GM18867 (cell line): ENCODE data around the gene STRBP.

Experiments used
- ATAC-seq: cut with Tn5 transposase; IDR thresholded peaks from one replicate; pipeline ENCODE4 v1.9.1; 2021; ENCODE audit warnings: mild to moderate bottlenecking, moderate library complexity; ENCODE audit not compliant: unreplicated experiment

Gene STRBP

DNA sequence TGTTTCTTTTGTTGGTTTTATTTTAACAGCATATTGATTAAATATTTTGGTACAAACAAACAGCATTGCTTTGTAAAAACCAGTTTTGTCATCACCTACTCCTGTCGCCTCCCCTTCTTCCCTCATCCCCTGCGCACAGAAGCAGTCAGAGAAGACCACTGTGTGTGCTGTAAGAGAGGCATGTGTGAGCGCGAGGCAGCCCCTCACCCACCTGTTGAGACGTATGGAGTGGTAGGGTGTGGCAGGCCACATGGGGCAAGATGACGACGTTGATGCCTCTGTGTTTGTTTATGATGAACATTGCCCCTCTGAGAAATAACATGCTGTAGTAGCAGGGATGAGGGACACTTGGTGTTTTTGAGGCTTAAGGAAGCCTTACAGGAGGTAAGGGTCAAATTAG, 163.6 kb downstream of the STRBP start:
- no peak for ATAC-seq

DNA sequence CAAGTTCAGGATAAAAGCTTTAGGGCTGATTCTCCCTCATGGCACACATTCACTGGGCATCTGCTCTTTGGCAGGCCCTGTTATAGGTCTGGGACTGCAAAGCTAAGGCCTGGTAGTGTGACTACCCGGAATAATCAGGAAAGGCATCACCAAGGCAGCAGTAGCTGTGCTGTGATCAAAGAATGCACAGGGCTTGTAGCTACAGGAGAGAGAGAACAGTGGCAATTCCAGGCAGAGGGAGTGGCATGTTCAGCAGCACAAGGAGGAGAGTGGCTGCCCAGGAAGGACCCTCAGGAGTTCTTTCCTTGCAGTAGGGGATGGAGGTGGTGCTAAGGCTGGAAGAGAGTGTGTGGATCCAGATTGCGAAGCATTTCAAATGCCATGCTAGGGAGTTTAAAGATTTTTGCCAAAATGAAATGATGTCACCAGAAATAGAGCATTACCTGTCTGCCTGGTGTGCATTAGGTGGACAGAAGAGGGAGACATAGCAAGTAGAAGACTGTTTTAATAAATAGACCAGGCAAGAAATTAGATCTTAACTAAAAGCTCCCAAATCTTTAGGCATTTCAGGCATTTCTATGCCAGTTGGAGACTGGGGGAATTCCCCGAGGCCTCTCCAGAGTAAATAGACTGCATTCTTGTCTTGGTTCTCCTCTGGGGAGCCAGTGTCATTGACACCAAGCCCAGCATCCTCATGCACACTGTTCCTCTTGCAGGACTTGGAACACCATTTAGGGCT, 165.8 kb downstream of the STRBP start:
- no peak for ATAC-seq

DNA sequence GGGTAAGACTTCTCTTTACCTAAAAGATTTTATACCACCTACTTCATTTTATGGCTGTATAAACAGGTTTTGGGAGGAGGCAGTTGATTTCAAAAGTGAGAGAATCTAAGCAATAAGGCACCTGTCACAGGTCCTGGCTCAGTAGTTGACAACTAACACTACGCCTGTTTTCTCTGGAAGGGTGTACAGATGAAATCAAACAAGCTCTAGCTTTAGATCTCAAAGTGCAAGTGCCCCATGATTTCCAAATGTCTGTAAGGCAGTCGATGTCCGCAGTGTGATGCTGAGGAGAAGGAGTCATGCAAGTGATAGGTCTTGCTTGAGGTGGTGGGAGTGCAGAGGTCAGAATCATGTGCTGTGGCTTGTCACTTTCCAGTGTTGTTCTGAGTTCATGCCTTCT, 168.8 kb downstream of the STRBP start:
- no peak for ATAC-seq

- ATAC-seq: no peak
Observed at GRCh38 chr9:123099042-123099441, 169.3 kb downstream of the STRBP start.

DNA sequence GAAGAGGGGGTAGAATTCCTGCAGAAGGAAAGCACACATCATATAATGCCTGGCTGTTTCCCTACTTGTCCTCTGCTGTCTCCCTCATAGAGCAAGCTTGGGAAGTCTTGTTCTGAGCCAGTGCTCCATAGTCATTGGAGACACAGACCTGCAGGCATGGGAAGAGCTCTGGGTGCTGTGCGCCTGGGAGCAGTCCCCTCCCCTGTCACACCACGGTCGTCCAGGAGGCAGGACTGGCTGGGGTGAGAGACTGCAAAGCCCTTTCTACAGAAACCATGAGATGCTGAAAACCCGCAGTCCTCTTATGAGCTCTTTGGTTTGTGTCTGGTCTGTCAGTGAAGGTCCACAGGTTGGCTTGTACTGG, 170.3 kb downstream of the STRBP start:
- no peak for ATAC-seq

DNA sequence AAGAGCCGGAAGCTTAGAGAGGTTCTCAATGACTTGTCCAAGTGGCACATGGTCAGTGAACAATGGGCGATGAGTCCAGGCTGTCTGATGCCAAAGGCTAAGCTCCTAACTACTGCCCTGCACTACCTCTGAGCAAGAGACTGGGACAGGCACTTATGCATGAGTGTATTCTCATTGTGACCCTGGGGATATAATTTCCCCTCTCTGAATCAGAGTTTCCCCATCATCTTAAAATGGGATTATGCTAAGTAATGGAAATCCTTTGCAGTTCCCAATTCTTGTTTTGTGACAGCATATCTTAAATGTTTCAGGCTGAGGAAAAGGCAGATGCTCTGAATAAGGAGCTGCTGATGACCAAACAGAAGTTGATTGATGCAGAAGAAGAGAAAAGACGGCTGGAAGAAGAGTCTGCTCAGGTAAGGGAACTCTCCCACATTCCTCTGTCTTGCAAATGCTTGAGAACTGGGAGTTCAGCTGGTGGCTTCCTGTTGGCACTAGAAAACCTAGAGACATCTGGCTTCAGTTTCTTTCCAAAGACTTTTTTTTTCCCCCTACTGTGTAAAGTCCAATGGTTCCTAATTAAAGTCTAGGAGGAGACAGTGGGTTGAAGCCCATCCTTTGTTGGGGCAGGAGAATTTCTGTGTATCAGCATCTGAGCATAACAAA, 170.8 kb downstream of the STRBP start:
- no peak for ATAC-seq

DNA sequence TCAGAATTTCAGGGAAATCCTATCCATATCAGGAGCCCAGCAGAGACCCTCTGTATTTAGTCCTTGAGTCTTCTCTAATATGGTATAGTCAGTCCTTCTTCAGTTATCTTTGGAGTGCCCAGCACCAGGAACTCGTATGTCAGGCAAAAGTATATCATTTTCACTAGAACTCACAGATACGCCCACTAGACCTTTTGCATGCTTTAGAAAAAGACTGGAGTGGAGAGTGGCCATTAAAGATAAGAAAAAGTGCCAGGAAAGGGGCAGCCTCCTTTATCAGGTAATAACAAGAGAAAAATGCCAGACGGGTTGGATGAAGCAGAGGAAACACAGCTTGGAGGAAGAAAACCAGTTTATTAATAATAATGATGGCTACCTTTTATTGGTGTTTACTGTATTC, 171.4 kb downstream of the STRBP start:
- no peak for ATAC-seq

GRCh38 chr9:123093141-123093540, 175.2 kb downstream of the STRBP start:
- ATAC-seq: no peak

GRCh38 chr9:123091459-123091858, 176.9 kb downstream of the STRBP start:
- ATAC-seq: no peak

GRCh38 chr9:123090956-123091355, 177.4 kb downstream of the STRBP start:
- no peak for ATAC-seq

DNA sequence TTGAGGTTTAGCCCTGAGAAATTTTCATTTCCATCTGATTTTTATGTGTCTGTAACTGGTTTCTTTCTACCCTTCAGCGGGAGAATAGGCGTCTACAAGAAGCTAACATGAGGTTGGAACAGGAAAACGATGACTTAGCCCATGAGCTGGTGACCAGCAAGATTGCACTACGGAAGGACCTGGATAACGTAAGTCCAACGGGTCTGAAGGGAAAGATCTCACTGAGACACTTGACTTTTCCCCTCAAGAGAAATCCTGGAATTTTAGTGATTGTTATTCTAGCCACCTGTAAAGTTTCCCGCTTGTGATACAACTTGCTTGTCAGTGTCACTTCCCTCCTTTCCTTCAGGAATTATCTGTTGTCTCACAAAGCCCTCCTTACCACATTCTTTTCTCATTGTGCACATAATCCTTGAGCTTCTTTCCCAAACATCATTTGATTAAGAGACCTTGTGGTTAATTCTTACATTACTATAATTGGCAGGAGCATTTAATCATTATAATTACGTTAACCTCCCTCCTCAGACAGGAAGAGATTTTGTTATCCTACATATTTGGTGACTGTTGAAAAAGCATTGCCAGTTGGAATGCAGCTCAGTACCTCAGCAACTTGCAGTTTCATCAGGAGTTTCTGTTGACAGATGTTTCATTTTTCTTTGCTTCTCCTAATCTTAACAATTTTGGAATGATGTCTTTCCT, 178.0 kb downstream of the STRBP start:
- ATAC-seq: no peak

GRCh38 chr9:123089790-123090189, 178.6 kb downstream of the STRBP start:
- no peak for ATAC-seq

- no peak for ATAC-seq
Observed at GRCh38 chr9:123089040-123089439, 179.3 kb downstream of the STRBP start.

DNA sequence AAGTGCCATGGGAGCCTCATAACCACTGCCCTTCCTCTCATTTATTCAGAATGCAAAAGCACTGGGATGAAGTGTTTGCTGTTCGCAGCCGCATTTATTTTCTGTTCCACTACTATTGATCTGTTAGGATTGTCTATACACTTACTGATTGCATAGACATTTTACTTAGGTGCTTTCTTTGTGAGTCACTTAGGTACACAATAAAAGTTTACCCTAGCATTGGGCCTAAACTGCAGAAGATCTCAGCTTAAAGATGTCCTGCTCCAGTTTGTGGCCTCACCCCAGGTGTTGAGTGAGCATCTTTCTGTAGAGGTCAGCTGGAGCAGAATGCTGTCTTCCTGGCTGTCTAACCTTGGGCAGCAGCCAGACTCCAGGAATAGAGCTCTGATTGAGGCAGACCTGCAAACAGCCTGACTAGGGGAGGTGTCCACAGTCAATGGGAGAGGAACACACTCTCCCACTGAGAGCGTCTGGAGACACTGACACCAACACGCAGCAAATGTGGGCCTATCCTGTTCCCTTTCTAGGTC, 181.0 kb downstream of the STRBP start:
- no peak for ATAC-seq

DNA sequence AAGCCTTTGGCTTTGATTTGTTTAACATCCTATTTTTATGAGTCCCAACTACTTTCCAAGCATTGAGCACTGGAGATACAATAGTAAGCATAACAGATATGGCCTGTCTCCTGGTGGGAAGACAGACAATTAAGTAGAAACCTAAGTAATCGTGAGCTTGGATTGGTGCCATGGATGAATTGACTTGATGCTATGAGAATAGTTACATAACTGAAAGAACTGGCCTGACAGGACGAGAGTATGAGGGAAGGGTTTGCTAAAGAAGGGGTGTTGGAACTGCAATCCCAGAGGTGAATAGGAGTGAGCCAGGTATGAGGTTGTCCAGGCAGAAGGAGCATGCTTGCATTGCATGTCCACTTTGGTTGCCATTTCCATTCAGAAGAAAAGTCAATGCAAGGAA, 182.5 kb downstream of the STRBP start:
- no peak for ATAC-seq

DNA sequence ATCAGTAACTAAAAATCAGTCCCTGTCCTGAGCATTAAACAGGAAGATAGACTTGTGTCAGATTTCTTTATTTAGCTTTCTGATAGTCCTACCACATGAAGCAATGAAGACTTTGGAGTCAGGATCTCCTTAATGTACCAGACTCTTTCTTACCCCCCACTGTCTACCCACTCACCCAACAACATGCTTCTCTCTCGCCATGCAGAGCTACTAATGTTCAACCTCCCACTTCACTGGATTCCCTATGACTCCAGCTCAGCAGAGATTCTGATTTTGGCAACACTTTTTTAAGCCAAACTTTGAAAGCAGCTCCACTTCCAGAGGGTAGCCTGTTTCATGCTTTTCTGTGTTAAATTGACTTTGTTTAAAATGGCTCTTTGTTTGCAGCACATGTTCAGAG, 184.1 kb downstream of the STRBP start:
- ATAC-seq: no peak

DNA sequence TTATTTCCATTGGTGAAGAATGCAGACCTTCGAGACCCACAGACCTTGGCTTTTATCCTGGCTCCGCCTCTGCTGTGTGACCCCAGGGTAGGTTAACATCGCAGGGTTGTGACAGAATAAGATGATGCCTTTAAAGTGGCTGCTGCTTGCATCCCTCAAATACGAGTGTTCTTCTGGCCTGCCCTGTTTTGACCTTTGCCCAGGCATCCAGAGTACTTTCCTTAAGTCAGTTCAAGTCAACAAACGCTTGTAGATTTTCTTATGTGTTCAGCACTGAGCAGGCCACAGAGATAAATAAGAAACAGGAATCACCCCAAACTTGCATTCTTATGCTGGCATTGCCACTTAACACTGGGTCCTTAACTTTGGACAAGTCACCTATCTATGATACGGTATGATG, 184.7 kb downstream of the STRBP start:
- no peak for ATAC-seq

DNA sequence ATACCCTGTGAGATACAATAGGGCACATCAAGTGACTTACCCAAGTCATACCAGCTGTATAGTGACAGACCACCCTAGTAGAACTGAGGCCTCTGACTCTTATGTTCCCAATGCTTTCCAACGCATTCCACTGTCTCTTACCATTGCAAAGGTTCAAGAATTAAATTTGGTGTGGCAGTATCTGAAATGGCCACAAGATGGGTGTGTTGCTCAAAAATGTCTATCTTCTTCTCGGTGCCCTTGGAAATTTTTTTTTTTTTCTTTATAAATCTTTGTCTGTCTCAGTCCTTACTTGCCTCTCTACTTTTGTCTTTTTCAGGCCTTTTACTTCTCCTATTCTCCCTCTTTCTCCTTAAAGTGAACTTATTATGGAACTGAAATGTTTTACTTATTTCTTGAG, 186.6 kb downstream of the STRBP start:
- ATAC-seq: no peak

DNA sequence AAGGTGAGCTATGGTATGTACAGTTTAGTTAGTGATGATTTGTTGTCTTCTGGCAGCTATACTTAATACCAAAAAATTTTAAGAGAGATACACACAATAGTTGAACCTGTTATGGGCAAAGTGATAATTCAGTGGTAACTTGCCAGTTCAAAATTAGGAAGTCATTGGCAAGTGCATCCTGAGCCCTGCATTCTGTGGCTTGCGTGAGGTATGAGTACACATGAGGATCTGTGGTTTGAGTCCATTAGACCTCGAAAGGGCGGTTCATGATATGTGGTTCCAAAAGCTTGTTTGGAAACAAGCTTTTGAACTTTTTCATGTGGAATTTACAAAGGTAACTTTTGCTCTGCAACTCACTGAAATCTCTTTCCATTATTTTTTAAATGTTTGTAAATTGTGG, 187.9 kb downstream of the STRBP start:
- ATAC-seq: no peak

DNA sequence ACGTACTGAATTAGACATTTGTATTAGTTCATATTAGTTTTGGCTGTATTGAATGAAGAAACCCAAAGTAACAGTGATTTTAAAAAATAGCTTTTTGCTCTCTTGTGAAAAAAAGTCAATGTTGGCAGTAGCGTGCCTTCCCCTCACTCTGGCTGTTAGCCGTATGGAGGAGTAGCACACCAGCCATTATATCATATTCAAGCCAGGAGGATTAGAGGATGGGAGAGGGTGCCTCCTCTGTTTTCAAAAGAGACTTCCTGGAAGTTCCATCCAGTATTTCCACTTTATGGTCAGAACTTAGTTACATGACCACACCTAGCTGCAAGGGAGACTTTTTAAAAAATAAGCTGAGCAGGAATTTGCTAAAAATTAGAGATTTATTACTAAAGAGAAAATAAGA, 193.8 kb downstream of the STRBP start:
- ATAC-seq: no peak

DNA sequence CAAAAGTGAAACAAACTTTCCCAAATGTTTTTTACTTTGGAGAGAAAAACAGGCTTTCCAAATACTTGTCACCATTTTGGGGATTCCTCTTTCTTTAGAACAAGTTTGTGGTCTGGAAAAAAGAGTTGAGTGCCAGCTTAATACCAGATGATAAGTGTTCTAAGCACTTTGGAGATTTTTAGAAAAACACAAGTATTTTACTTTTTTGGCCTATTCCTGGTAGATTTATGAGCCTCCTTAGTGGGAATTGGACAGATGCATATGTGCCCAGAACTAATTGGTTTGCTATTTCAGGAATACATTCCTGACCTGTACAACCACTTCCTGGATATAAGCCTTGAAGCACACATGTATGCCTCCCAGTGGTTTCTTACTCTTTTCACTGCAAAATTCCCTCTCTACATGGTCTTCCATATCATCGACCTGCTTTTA, 194.4 kb downstream of the STRBP start:
- no peak for ATAC-seq

GRCh38 chr9:123073441-123073840, 194.9 kb downstream of the STRBP start:
- ATAC-seq: no peak
